ENCODE data around the gene OR6X1. TPM values are rescaled to one million over a fixed set of nuclear protein-coding genes. Genes with fewer than 3 reads are reported as not detected.
"Not testable (repeated sequence)": the region's sequence is repeated elsewhere in the genome, so short reads cannot be mapped to it uniquely, and the experiment has no call there.

The OR6X1 gene
- total RNA-seq, 2 donors from 2014 or later = not detected

- no peak overlapping the region for H3K9ac ChIP-seq (ENCODE audit: extremely low read depth, low read length, poor library complexity, severe bottlenecking)
- H3K36me3 ChIP-seq (ENCODE audit: control insufficient read depth, insufficient read depth, low read length) = peaks cover 5% of the 10 kb centered on the region
- Mint-ChIP-seq H3K4me3 (no peak overlapping the region), H3K27me3 (ENCODE audit: insufficient read depth) (no peaks in the 10 kb centered on the region), H3K36me3 (ENCODE audit: low read depth) (no peaks in the 10 kb centered on the region), H3K27ac (no peak overlapping the region), H3K9me3 (no peaks in the 10 kb centered on the region), H3K4me1 (peaks cover 7% of the 10 kb centered on the region)
- WGBS, 2 experiments (ENCODE audit: insufficient coverage in 1 of 2, insufficient read length in 1 of 2) = 80 to 96% methylated on average over 1 to 4 of the region's 4 CpGs
- no peak overlapping the region for H3K4me3 ChIP-seq (ENCODE audit: low read length)
- no peaks in the 10 kb centered on the region for H3K27me3 ChIP-seq (ENCODE audit: control insufficient read depth, insufficient read depth, low read length, poor library complexity, severe bottlenecking)
- no peak for TF ChIP-seq CTCF (conservative IDR thresholded peaks at IDR 0.05)
- H3K9me3 ChIP-seq (ENCODE audit: control insufficient read depth, low read length) = peaks cover 11% of the 10 kb centered on the region
- no peaks in the 10 kb centered on the region for H3K4me1 ChIP-seq (ENCODE audit: control insufficient read depth, insufficient read depth, low read length)
- no peak overlapping the region for H3K27ac ChIP-seq (ENCODE audit: low read depth, low read length)
- DNase-seq = no peak
Measured at GRCh38 chr11:123718469-123718868, 35.8 kb downstream of the OR6X1 start.

DNA sequence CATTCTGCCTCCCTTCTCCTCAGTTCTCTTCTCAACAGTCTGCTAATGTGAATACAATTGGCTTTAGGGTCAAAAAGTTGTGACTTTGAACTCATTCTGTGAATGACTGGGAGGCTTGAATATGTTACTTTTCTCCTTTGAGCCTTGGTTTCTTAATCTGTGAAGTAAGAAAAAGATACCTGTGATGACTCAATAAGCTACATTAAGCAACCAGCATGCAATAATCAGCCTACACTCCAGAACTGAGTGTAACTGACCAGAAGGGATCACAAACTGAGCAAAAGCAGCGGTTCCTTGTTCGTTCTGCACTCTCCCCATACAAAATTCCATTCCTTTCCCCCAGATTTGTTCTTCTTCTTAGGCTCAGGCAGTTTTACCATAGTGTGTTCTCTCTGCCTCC lies 36.3 kb downstream of the OR6X1 start:
- Histone ChIP-seq H3K27me3 (ENCODE audit: control insufficient read depth, insufficient read depth, low read length, poor library complexity, severe bottlenecking) (no peaks in the 10 kb centered on the region), H3K4me1 (ENCODE audit: control insufficient read depth, insufficient read depth, low read length) (no peaks in the 10 kb centered on the region), H3K4me3 (ENCODE audit: low read length) (no peak overlapping the region), H3K9me3 (ENCODE audit: control insufficient read depth, low read length) (peaks cover 7% of the 10 kb centered on the region), H3K27ac (ENCODE audit: low read depth, low read length) (no peak overlapping the region), H3K36me3 (ENCODE audit: control insufficient read depth, insufficient read depth, low read length) (peaks cover under 1% of the 10 kb centered on the region), H3K9ac (ENCODE audit: extremely low read depth, low read length, poor library complexity, severe bottlenecking) (no peak overlapping the region)
- WGBS, 2 experiments (ENCODE audit: insufficient coverage in 1 of 2, insufficient read length in 1 of 2) = 96 to 100% methylated on average over 1 to 2 of the region's 2 CpGs
- H3K36me3 Mint-ChIP-seq (ENCODE audit: low read depth) = no peaks in the 10 kb centered on the region
- DNase-seq = no peak
- peaks cover 7% of the 10 kb centered on the region for H3K4me1 Mint-ChIP-seq
- no peaks in the 10 kb centered on the region for H3K27me3 Mint-ChIP-seq (ENCODE audit: insufficient read depth)
- H3K27ac Mint-ChIP-seq = no peak overlapping the region
- no peak for TF ChIP-seq CTCF (conservative IDR thresholded peaks at IDR 0.05)
- H3K4me3 Mint-ChIP-seq = no peak overlapping the region
- peaks cover 4% of the 10 kb centered on the region for H3K9me3 Mint-ChIP-seq

DNA sequence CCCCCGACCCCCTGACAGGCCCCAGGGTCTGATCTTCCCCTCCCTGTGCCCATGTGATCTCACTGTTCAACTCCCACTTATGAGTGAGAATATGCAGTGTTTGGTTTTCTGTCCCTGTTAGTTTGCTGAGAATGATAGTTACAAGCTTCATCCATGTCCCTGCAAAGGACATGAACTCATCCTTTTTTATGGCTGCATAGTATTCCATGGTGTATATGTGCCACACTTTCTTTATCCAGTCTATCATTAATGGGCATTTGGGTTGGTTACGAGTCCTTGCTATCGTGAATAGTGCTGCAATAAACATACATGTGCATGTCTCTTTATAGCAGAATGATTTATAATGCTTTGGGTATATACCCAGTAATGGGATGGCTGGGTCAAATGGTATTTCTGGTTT lies 41.7 kb downstream of the OR6X1 start:
- H3K9ac ChIP-seq (ENCODE audit: extremely low read depth, low read length, poor library complexity, severe bottlenecking); H3K9me3 ChIP-seq (ENCODE audit: control insufficient read depth, low read length); H3K4me3 Mint-ChIP-seq; H3K4me1 ChIP-seq (ENCODE audit: control insufficient read depth, insufficient read depth, low read length); H3K4me3 ChIP-seq (ENCODE audit: low read length); H3K36me3 ChIP-seq (ENCODE audit: control insufficient read depth, insufficient read depth, low read length); H3K27ac Mint-ChIP-seq; H3K4me1 Mint-ChIP-seq; H3K36me3 Mint-ChIP-seq (ENCODE audit: low read depth); H3K27me3 ChIP-seq (ENCODE audit: control insufficient read depth, insufficient read depth, low read length, poor library complexity, severe bottlenecking); DNase-seq; H3K27ac ChIP-seq (ENCODE audit: low read depth, low read length); H3K27me3 Mint-ChIP-seq (ENCODE audit: insufficient read depth): not testable (repeated sequence)
- H3K9me3 Mint-ChIP-seq = peaks cover 10% of the 10 kb centered on the region
- 90% methylated on average over 3 of the region's 3 CpGs; no CpG with 5 or more reads in 1 of the 2 experiments for WGBS, 2 experiments (ENCODE audit: insufficient coverage in 1 of 2, insufficient read length in 1 of 2)

DNA sequence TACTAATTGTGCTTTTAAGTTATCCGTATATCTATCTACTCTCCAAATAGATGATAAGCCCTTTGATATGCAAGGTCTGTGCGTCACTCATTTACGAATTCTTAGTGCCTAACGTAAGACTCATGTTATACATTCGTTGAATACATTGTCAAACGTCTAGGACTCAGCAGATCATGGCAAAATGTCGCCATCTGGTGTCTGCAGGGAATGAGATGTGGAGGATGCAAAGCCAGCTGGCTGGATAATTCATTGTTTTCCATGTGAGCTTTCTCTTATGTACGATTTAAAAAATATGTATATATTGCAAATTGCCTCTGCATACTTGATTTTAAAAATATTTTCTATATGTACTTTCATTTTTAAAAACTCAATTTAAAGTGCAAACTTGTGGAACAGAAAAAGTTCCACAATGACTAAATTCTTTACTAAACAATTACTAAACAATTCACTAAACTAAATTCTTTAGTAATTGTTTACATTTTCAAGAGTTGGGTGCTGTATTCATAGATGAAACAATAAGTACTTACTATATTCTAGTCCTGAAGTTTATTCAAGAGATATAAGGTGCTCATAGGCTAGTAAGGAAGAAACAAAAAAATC lies 46.6 kb downstream of the OR6X1 start:
- Histone ChIP-seq H3K9ac (ENCODE audit: extremely low read depth, low read length, poor library complexity, severe bottlenecking) (no peak overlapping the region), H3K36me3 (ENCODE audit: control insufficient read depth, insufficient read depth, low read length) (no peaks in the 10 kb centered on the region), H3K27ac (ENCODE audit: low read depth, low read length) (no peak overlapping the region), H3K4me3 (ENCODE audit: low read length) (no peak overlapping the region), H3K4me1 (ENCODE audit: control insufficient read depth, insufficient read depth, low read length) (no peaks in the 10 kb centered on the region), H3K27me3 (ENCODE audit: control insufficient read depth, insufficient read depth, low read length, poor library complexity, severe bottlenecking) (no peaks in the 10 kb centered on the region), H3K9me3 (ENCODE audit: control insufficient read depth, low read length) (no peaks in the 10 kb centered on the region)
- DNase-seq = peak; percentile 86
- H3K36me3 Mint-ChIP-seq (ENCODE audit: low read depth) = no peaks in the 10 kb centered on the region
- H3K9me3 Mint-ChIP-seq = peaks cover 3% of the 10 kb centered on the region
- no peak overlapping the region for H3K4me3 Mint-ChIP-seq
- no peak overlapping the region for H3K27ac Mint-ChIP-seq
- TF ChIP-seq CTCF (conservative IDR thresholded peaks at IDR 0.05) = peak; percentile 92
- H3K27me3 Mint-ChIP-seq (ENCODE audit: insufficient read depth) = no peaks in the 10 kb centered on the region
- WGBS, 2 experiments (ENCODE audit: insufficient coverage in 1 of 2, insufficient read length in 1 of 2) = 19 to 21% methylated on average over 6 to 7 of the region's 8 CpGs
- peaks cover 14% of the 10 kb centered on the region for H3K4me1 Mint-ChIP-seq

Measured in endodermal cell (in vitro differentiated cells).